Upper lobe of left lung (tissue), 6 donors: ENCODE measurements around the gene CPPED1. TPM values are rescaled to one million over a fixed set of nuclear protein-coding genes. Genes with fewer than 3 reads are reported as not detected.

Experiments
- ATAC-seq, 2 donors: fragments of 200-7000 bp; cut with Tn5 transposase; one replicate each; pipeline ENCODE4 v1.9.1; 2022; ENCODE audit warnings: mild to moderate bottlenecking in 2 of 2, moderate library complexity in 2 of 2; ENCODE audit not compliant: low FRiP score in 2 of 2
- DNase-seq, 2 donors: peaks; one replicate each; pipeline ENCODE4 v3.0.0-alpha.2; 2019 to 2020
- H3K27ac ChIP-seq, 4 donors: fragments of 200-600 bp; sonication (generic); one replicate each; pipeline ENCODE4 v1.5.1; 2016 to 2019
- H3K27me3 ChIP-seq, 4 donors: fragments of 200-600 bp; sonication (generic); one replicate each; pipeline ENCODE4 v1.5.1; 2017 to 2019
- H3K36me3 ChIP-seq, 4 donors: fragments of 200-600 bp; sonication (generic); one replicate each; pipeline ENCODE4 v1.5.1; 2016 to 2019
- H3K4me1 ChIP-seq, 4 donors: fragments of 200-600 bp; sonication (generic); one replicate each; pipeline ENCODE4 v1.5.1; 2018 to 2019
- H3K4me3 ChIP-seq, 4 donors: fragments of 200-600 bp; sonication (generic); one replicate each; pipeline ENCODE4 v1.5.1; 2017 to 2019; ENCODE audit warnings: mild to moderate bottlenecking in 2 of 4, moderate library complexity in 1 of 4
- H3K9me3 ChIP-seq, 4 donors: fragments of 200-600 bp; sonication (generic); one replicate each; pipeline ENCODE4 v1.5.1; 2018 to 2019
- CTCF ChIP-seq, 6 experiments: fragments of 450-650 bp in 4 of 6; fragments of 200-600 bp in 2 of 6; sonication (generic) in 2 of 6; IDR thresholded peaks; one replicate each; pipeline ENCODE4 v1.5.1; 2016 to 2019; ENCODE audit warnings: antibody characterized with exemption in 6 of 6
- EP300 ChIP-seq, 4 donors: sonication (generic); formaldehyde crosslinking; IDR thresholded peaks; one replicate each; pipeline ENCODE4 v1.5.1; 2017; ENCODE audit warnings: antibody characterized with exemption in 4 of 4, control low read depth in 2 of 4
- POLR2A ChIP-seq, 4 donors: fragments of 450-650 bp; IDR thresholded peaks; one replicate each; pipeline ENCODE4 v1.5.1; 2016 to 2017; ENCODE audit warnings: antibody characterized with exemption in 4 of 4, mild to moderate bottlenecking in 2 of 4
- POLR2AphosphoS5 ChIP-seq, 2 donors: sonication (generic); formaldehyde crosslinking; IDR thresholded peaks; one replicate each; pipeline ENCODE4 v1.5.1; 2017; ENCODE audit warnings: antibody characterized with exemption in 2 of 2
- WGBS, 2 donors: methylation state at CpG; one replicate each; pipeline ENCODE4 v1.1.5; 2017 to 2018; 5-methylcytosine and 5-hydroxymethylcytosine counted together
- total RNA-seq, 6 donors: library from RNA; depleted of rRNA in 4 of 6; stranded (reverse); fragments of >200 nt in 4 of 6; gene quantifications; one replicate each; pipeline versions ENCODE4 v1.1.0 to v1.2.1, GENCODE V29; 2016 to 2021
- donor health status: DM: no; HTN: no; CAD: no; lungs with moderate emphysema.
- donor health status: DM: no; HTN: yes; CAD: no; lungs with severe emphysema.

Gene CPPED1
- total RNA-seq, 6 donors from 2014 or later: 12.5 to 32.5 (median 23.1) TPM

GRCh38 chr16:12652924-12653323, 150.8 kb downstream of the CPPED1 start:
- peaks cover under 1 to 7% (median 3%) of the 10 kb centered on the region in 4 donors for H3K9me3 ChIP-seq
- H3K27ac ChIP-seq: no peak overlapping the region
- H3K27me3 ChIP-seq: no peaks in the 10 kb centered on the region
- H3K4me1 ChIP-seq: no peaks in the 10 kb centered on the region
- TF ChIP-seq CTCF (IDR thresholded peaks at IDR 0.05): no peak
- no peak for DNase-seq
- no peak for ATAC-seq
- H3K36me3 ChIP-seq: no peaks in the 10 kb centered on the region
- 76 to 85% methylated on average over 4 of the region's 4 CpGs for WGBS, 2 donors
- no peak overlapping the region for H3K4me3 ChIP-seq

- Histone ChIP-seq H3K9me3 (peaks cover 0 to under 1% (median 0%) of the 10 kb centered on the region in 4 donors), H3K4me3 (no peak overlapping the region), H3K36me3 (no peaks in the 10 kb centered on the region), H3K4me1 (no peaks in the 10 kb centered on the region), H3K27me3 (no peaks in the 10 kb centered on the region), H3K27ac (no peak overlapping the region)
- WGBS, 2 donors: 46 to 56% methylated on average over 16 of the region's 16 CpGs
- TF ChIP-seq CTCF (IDR thresholded peaks at IDR 0.05): no peak
- TF ChIP-seq EP300 (IDR thresholded peaks at IDR 0.05): no peak
- ATAC-seq (no peak), DNase-seq (no peak)
Observed at GRCh38 chr16:12651765-12652512, 151.7 kb downstream of the CPPED1 start.

GRCh38 chr16:12649356-12649755, 154.3 kb downstream of the CPPED1 start:
- Histone ChIP-seq H3K27ac (no peak overlapping the region), H3K4me3 (no peak overlapping the region), H3K27me3 (no peaks in the 10 kb centered on the region), H3K9me3 (no peaks in the 10 kb centered on the region), H3K4me1 (no peaks in the 10 kb centered on the region), H3K36me3 (no peaks in the 10 kb centered on the region)
- TF ChIP-seq POLR2A (IDR thresholded peaks at IDR 0.05): no peak
- no peak for TF ChIP-seq POLR2AphosphoS5 (IDR thresholded peaks at IDR 0.05)
- no peak for TF ChIP-seq EP300 (IDR thresholded peaks at IDR 0.05)
- no peak for TF ChIP-seq CTCF (IDR thresholded peaks at IDR 0.05)
- DNase-seq (no peak), ATAC-seq (no peak)
- 81 to 92% methylated on average over 2 of the region's 2 CpGs for WGBS, 2 donors

- H3K9me3 ChIP-seq: no peaks in the 10 kb centered on the region
- no peaks in the 10 kb centered on the region for H3K36me3 ChIP-seq
- 38 to 47% methylated on average over 10 of the region's 10 CpGs for WGBS, 2 donors
- H3K4me1 ChIP-seq: no peaks in the 10 kb centered on the region
- no peak for TF ChIP-seq EP300 (IDR thresholded peaks at IDR 0.05)
- TF ChIP-seq POLR2AphosphoS5 (IDR thresholded peaks at IDR 0.05): no peak
- TF ChIP-seq CTCF (IDR thresholded peaks at IDR 0.05): no peak
- TF ChIP-seq POLR2A (IDR thresholded peaks at IDR 0.05): no peak
- H3K27me3 ChIP-seq: no peaks in the 10 kb centered on the region
- H3K27ac ChIP-seq: no peak overlapping the region
- no peak overlapping the region for H3K4me3 ChIP-seq
- DNase-seq: no peak
- no peak for ATAC-seq
Observed at GRCh38 chr16:12646490-12647274, 157.0 kb downstream of the CPPED1 start.
